Smooth muscle cell (in vitro differentiated cells): Measurements from ENCODE around the gene TREM1. TPM values are rescaled to one million over a fixed set of nuclear protein-coding genes. Genes with fewer than 3 reads are reported as not detected.

ENCODE experiments used
- DNase-seq: peaks from one replicate; lab custom pipeline; 2025; ENCODE audit not compliant: unreplicated experiment; lab: John Stamatoyannopoulos, UW
- H2AFZ ChIP-seq: fragments of 200-600 bp; sonication (generic); 2 replicates; pipeline ENCODE4 v1.6.0; 2016; ENCODE audit warnings: antibody characterized with exemption, low read depth, mild to moderate bottlenecking
- H3F3A ChIP-seq: fragments of 200-600 bp; sonication (generic); 2 replicates; pipeline ENCODE4 v1.6.0; 2017; ENCODE audit warnings: antibody characterized with exemption, low read depth
- H3K27ac ChIP-seq: fragments of 200-600 bp; sonication (generic); 2 replicates; pipeline ENCODE4 v1.5.1; 2016; ENCODE audit warnings: low read depth, mild to moderate bottlenecking
- H3K27me3 ChIP-seq: fragments of 200-600 bp; sonication (generic); 2 replicates; pipeline ENCODE4 v1.6.1; 2016; ENCODE audit warnings: low read depth, mild to moderate bottlenecking
- H3K36me3 ChIP-seq: fragments of 200-600 bp; sonication (generic); 2 replicates; pipeline ENCODE4 v1.5.1; 2016; ENCODE audit warnings: low read depth
- H3K4me1 ChIP-seq: fragments of 200-600 bp; sonication (generic); 2 replicates; pipeline ENCODE4 v1.5.1; 2016; ENCODE audit warnings: low read depth
- H3K4me2 ChIP-seq: fragments of 200-600 bp; sonication (generic); 2 replicates; pipeline ENCODE4 v1.6.0; 2016; ENCODE audit warnings: mild to moderate bottlenecking
- H3K4me3 ChIP-seq: fragments of 200-600 bp; sonication (generic); 2 replicates; pipeline ENCODE4 v1.5.1; 2016; ENCODE audit warnings: mild to moderate bottlenecking
- H3K79me2 ChIP-seq: fragments of 200-600 bp; sonication (generic); 2 replicates; pipeline ENCODE4 v1.6.0; 2016; ENCODE audit warnings: low read depth, mild to moderate bottlenecking
- H3K9ac ChIP-seq: fragments of 200-600 bp; sonication (generic); 2 replicates; pipeline ENCODE4 v1.6.0; 2016; ENCODE audit warnings: low read depth
- H3K9me3 ChIP-seq: fragments of 200-600 bp; sonication (generic); replicated peaks from 2 replicates; pipeline ENCODE4 v1.5.1; 2016; ENCODE audit warnings: low read depth
- H4K20me1 ChIP-seq: fragments of 200-600 bp; sonication (generic); 2 replicates; pipeline ENCODE4 v1.6.0; 2016; ENCODE audit warnings: low read depth
- WGBS: methylation state at CpG from one replicate; pipeline ENCODE4 v1.1.7; 2016; ENCODE audit warnings: low lambda C conversion rate; 5-methylcytosine and 5-hydroxymethylcytosine counted together
- polyA plus RNA-seq: library from polyadenylated mRNA; unstranded; fragments of >200 nt; fragmentation: Nextera tagmentation; extraction: Ambion mirVana; gene quantifications from 2 replicates; pipeline ENCODE4 v1.2.1, GENCODE V29; 2016
- total RNA-seq: library from RNA; depleted of rRNA; stranded (reverse); fragments of >200 nt; gene quantifications from 2 replicates; pipeline ENCODE4 v1.2.3, GENCODE V29; 2014
- TF ChIP-seq, protein P1 (sequence below): fragments of 200-600 bp; sonication (generic); IDR thresholded peaks from 2 replicates; pipeline ENCODE4 v1.5.1; 2017; ENCODE audit warnings: borderline replicate concordance, mild to moderate bottlenecking, antibody characterized with exemption; ENCODE audit not compliant: insufficient read depth, poor library complexity, severe bottlenecking

The TREM1 gene
- total and polyA plus RNA-seq, 2 experiments from 2014 or later = 6.9 to 14.1 TPM

DNA sequence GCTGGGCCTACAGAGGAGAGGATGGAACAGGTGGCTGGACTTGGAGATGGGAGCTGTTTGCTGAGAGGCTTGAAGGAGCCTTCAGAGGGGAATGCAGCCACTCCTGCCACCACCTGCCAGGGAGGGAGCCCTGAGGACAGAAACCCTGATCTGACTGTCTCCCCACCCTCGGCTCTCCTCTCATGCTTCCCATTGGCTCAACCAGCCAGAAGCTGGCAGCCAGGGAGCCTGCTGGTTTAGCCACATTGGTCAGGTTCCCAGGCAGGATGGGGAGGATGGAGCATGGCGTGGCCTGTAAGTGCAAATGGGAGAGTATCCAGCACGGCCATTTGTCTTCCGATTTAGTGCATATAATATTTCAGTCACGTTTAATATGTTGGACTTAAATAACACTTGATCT, 12.8 kb downstream of the TREM1 start:
- Histone ChIP-seq H3K27ac (no peak overlapping the region), H3K4me1 (no peaks in the 10 kb centered on the region), H3K9me3 (no peaks in the 10 kb centered on the region), H3K4me3 (no peak overlapping the region), H3K4me2 (no peak overlapping the region), H3K79me2 (no peaks in the 10 kb centered on the region), H4K20me1 (no peaks in the 10 kb centered on the region), H2AFZ (no peak overlapping the region), H3K36me3 (no peaks in the 10 kb centered on the region), H3K27me3 (peaks cover 10% of the 10 kb centered on the region), H3F3A (no peaks in the 10 kb centered on the region), H3K9ac (no peak overlapping the region)
- 80% methylated on average over 5 of the region's 5 CpGs for WGBS
- TF ChIP-seq, protein P1, sequence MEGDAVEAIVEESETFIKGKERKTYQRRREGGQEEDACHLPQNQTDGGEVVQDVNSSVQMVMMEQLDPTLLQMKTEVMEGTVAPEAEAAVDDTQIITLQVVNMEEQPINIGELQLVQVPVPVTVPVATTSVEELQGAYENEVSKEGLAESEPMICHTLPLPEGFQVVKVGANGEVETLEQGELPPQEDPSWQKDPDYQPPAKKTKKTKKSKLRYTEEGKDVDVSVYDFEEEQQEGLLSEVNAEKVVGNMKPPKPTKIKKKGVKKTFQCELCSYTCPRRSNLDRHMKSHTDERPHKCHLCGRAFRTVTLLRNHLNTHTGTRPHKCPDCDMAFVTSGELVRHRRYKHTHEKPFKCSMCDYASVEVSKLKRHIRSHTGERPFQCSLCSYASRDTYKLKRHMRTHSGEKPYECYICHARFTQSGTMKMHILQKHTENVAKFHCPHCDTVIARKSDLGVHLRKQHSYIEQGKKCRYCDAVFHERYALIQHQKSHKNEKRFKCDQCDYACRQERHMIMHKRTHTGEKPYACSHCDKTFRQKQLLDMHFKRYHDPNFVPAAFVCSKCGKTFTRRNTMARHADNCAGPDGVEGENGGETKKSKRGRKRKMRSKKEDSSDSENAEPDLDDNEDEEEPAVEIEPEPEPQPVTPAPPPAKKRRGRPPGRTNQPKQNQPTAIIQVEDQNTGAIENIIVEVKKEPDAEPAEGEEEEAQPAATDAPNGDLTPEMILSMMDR = no peak
- no peak for DNase-seq

DNA sequence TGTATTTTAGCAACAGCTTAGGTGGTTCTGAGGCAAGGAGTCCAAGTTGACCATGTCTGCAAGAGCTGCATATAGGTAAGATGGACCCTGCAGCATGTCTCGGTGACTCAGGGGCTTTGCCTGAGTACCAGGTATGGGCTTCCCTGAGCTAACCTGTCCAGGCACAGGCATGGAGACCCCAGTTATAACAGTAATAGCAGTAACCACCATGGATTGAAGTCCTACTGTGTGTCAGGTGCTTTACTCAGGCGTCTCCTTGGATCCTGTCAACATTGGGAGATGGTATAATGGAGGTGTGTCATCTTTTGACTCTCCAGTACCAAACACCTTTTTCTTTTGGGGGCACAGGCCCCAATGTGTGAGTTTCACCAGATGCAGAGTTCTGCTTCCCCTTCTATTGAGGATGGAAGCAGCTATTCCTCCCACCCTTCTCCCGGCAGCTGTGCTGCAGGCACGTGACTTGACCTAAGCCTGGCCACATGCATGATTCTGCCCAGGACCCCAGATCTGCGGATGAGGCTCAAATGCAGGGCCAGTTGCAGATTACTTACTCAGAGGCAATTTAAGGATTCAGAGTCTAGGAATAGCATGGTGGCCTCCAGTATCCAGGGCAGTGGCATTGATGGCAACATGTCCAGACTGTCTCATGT, 13.8 kb downstream of the TREM1 start:
- Histone ChIP-seq H3K4me1 (no peaks in the 10 kb centered on the region), H3K27me3 (peaks cover 10% of the 10 kb centered on the region), H3F3A (no peaks in the 10 kb centered on the region), H3K79me2 (no peaks in the 10 kb centered on the region), H3K36me3 (no peaks in the 10 kb centered on the region), H3K4me3 (no peak overlapping the region), H3K9ac (no peak overlapping the region), H4K20me1 (no peaks in the 10 kb centered on the region), H2AFZ (no peak overlapping the region), H3K9me3 (no peaks in the 10 kb centered on the region), H3K4me2 (no peak overlapping the region), H3K27ac (no peak overlapping the region)
- TF ChIP-seq, protein P1 = no peak
- DNase-seq = no peak
- 93% methylated on average over 5 of the region's 5 CpGs for WGBS

DNA sequence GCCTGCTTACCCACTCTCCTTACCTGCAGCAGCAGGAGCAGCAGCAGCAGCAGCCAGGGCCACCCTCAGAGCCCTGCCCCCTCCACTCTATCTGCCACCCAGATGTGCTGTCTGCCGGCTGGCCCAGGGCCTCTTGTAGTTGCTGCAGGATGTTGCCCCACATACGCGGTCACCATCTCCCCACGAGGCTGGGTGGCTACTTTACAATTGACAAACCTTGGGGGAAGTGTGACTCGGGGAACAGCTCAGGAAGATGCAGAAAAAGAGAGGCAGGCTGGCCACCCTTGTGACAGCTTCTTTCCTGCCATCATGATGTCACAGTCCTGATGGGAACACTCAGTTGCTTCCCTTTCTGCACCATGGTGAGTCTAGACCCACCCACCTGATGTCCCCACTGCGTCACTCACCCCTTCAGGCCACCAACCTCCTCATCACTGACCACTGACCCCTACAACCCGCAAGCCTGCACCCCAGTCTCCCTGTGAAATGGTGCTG, 14.5 kb downstream of the TREM1 start:
- TF ChIP-seq, protein P1 = no peak
- H4K20me1 ChIP-seq = no peaks in the 10 kb centered on the region
- 78% methylated on average over 7 of the region's 7 CpGs for WGBS
- no peak overlapping the region for H3K4me3 ChIP-seq
- H3K27ac ChIP-seq = no peak overlapping the region
- no peak overlapping the region for H3K9ac ChIP-seq
- no peaks in the 10 kb centered on the region for H3K4me1 ChIP-seq
- no peak overlapping the region for H3K4me2 ChIP-seq
- no peaks in the 10 kb centered on the region for H3K36me3 ChIP-seq
- no peak for DNase-seq
- H2AFZ ChIP-seq = no peak overlapping the region
- H3F3A ChIP-seq = no peaks in the 10 kb centered on the region
- no peaks in the 10 kb centered on the region for H3K79me2 ChIP-seq
- peaks cover 10% of the 10 kb centered on the region for H3K27me3 ChIP-seq
- H3K9me3 ChIP-seq = no peaks in the 10 kb centered on the region

- TF ChIP-seq, protein P1 = no peak
- no peaks in the 10 kb centered on the region for H3K36me3 ChIP-seq
- H2AFZ ChIP-seq = no peak overlapping the region
- no peak overlapping the region for H3K4me2 ChIP-seq
- H3K27ac ChIP-seq = no peak overlapping the region
- no peaks in the 10 kb centered on the region for H3K79me2 ChIP-seq
- H3K4me1 ChIP-seq = no peaks in the 10 kb centered on the region
- peaks cover 10% of the 10 kb centered on the region for H3K27me3 ChIP-seq
- H3K4me3 ChIP-seq = no peak overlapping the region
- H4K20me1 ChIP-seq = no peaks in the 10 kb centered on the region
- no peak overlapping the region for H3K9ac ChIP-seq
- no peak for DNase-seq
- 85% methylated on average over 4 of the region's 4 CpGs for WGBS
- H3F3A ChIP-seq = no peaks in the 10 kb centered on the region
- no peaks in the 10 kb centered on the region for H3K9me3 ChIP-seq
These were observed 16.8 kb downstream of the TREM1 start for GRCh38 chr6:41269716-41270115.
